Thymus (tissue), 11 donors: ENCODE results near the gene FOSL1. TPM values are rescaled to one million over a fixed set of nuclear protein-coding genes. Genes with fewer than 3 reads are reported as not detected.
A peak's percentile ranks its signal among the peaks of the same experiment; 100 is the strongest.

Source experiments
- DNase-seq, 9 donors: peaks; one replicate each; pipeline ENCODE4 v3.0.0-alpha.2; 2013; ENCODE audit warnings: low spot score in 9 of 9, low read depth in 6 of 9, missing footprints in 1 of 9
- H3K27ac ChIP-seq, 2 donors: one replicate each; pipeline ENCODE4 v1.5.1; 2013; ENCODE audit warnings: control low read depth in 1 of 2, low read depth in 1 of 2, low read length in 1 of 2, mild to moderate bottlenecking in 1 of 2, moderate library complexity in 1 of 2
- H3K27me3 ChIP-seq, 2 donors: one replicate each; pipeline ENCODE4 v1.5.1; 2013; ENCODE audit warnings: low read length in 1 of 2; ENCODE audit not compliant: control insufficient read depth in 2 of 2, insufficient read depth in 1 of 2
- H3K36me3 ChIP-seq, 2 donors: one replicate each; pipeline ENCODE4 v1.5.1; 2013; ENCODE audit warnings: low read length in 1 of 2, mild to moderate bottlenecking in 1 of 2, moderate library complexity in 1 of 2; ENCODE audit not compliant: control insufficient read depth in 2 of 2, insufficient read depth in 2 of 2
- H3K4me1 ChIP-seq, 2 donors: one replicate each; pipeline ENCODE4 v1.5.1; 2013; ENCODE audit warnings: low read length in 2 of 2; ENCODE audit not compliant: control insufficient read depth in 2 of 2, insufficient read depth in 2 of 2
- H3K4me3 ChIP-seq, 2 donors: one replicate each; pipeline ENCODE4 v1.5.1; 2013; ENCODE audit warnings: low read length in 2 of 2, control low read depth in 1 of 2, mild to moderate bottlenecking in 1 of 2
- H3K9me3 ChIP-seq, 2 donors: one replicate each; pipeline ENCODE4 v1.5.1; 2013; ENCODE audit warnings: low read length in 1 of 2, mild to moderate bottlenecking in 1 of 2; ENCODE audit not compliant: control insufficient read depth in 2 of 2, insufficient read depth in 1 of 2
- WGBS: extraction: QIAGEN DNeasy Blood & Tissue Kit; methylation state at CpG from one replicate; pipeline ENCODE4 v1.1.7; 2013; 5-methylcytosine and 5-hydroxymethylcytosine counted together
- polyA plus RNA-seq: library from polyadenylated mRNA; stranded (reverse); fragments of 200-250 nt; gene quantifications from one replicate; pipeline ENCODE4 v1.2.3, GENCODE V29; 2013
- total RNA-seq: library from RNA; stranded (reverse); fragments of 120-200 nt; gene quantifications from one replicate; pipeline ENCODE4 v1.2.4, GENCODE V29; 2013
- donor health status: healthy.

The FOSL1 gene
- total and polyA plus RNA-seq, 2 donors: 0.14 to 3.8 TPM

- Histone ChIP-seq H3K36me3 (peaks cover 20 to 33% of the 10 kb centered on the region in 2 donors), H3K27ac (no peak overlapping the region), H3K27me3 (no peaks in the 10 kb centered on the region), H3K4me3 (no peak overlapping the region), H3K4me1 (peaks cover 20 to 30% of the 10 kb centered on the region in 2 donors), H3K9me3 (no peaks in the 10 kb centered on the region)
- no peak for DNase-seq
- WGBS: 94% methylated on average over 3 of the region's 3 CpGs
These were observed 22.4 kb upstream of the FOSL1 start for GRCh38 chr11:65922565-65922964.

GRCh38 chr11:65921876-65922275, 21.7 kb upstream of the FOSL1 start:
- Histone ChIP-seq H3K4me3 (no peak overlapping the region), H3K27me3 (no peaks in the 10 kb centered on the region), H3K36me3 (peaks cover 22 to 38% of the 10 kb centered on the region in 2 donors), H3K4me1 (peaks cover 23 to 30% of the 10 kb centered on the region in 2 donors), H3K27ac (no peak overlapping the region), H3K9me3 (no peaks in the 10 kb centered on the region)
- whole genome bisulfite sequencing: over 99% methylated on average over 10 of the region's 10 CpGs
- DNase-seq: no peak

DNA sequence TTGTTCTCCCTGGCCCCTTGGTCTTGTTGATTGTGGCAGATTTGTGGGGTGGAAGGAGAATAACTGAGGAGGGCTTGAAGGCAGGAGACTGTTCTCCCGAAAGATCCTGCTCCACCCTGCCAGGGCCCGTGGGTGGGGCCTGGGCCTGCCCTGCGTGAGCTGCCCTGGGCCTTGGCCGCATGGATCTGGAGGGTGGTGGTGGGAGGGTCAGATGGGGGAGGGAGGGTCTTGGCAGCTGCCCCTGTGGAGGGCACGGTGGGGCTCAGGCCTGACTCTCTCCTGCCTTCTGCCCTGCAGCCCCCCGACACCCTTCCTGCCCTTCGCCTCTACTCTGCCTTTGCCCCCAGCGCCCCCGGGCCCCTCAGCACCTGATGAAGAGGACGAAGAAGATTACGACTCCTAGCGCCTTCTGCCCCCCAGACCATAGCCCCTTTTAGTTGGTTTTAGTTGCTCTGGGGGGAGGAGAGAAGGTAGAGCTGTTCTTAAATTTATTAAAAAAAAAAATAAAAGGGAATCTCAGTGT, 20.9 kb upstream of the FOSL1 start:
- H3K4me3 ChIP-seq: no peak overlapping the region
- H3K36me3 ChIP-seq: peaks cover 22 to 40% of the 10 kb centered on the region in 2 donors
- H3K27me3 ChIP-seq: no peaks in the 10 kb centered on the region
- 96% methylated on average over 12 of the region's 12 CpGs for WGBS
- no peak overlapping the region for H3K27ac ChIP-seq
- no peaks in the 10 kb centered on the region for H3K9me3 ChIP-seq
- DNase-seq: no peak
- H3K4me1 ChIP-seq: peaks cover 25 to 36% of the 10 kb centered on the region in 2 donors

- no peak for DNase-seq
- peaks cover 22 to 40% of the 10 kb centered on the region in 2 donors for H3K36me3 ChIP-seq
- no peaks in the 10 kb centered on the region for H3K9me3 ChIP-seq
- WGBS: 75% methylated on average over 15 of the region's 15 CpGs
- peaks cover 27 to 36% of the 10 kb centered on the region in 2 donors for H3K4me1 ChIP-seq
- H3K27me3 ChIP-seq: no peaks in the 10 kb centered on the region
- H3K4me3 ChIP-seq: peak overlapping the region; percentile 55 to 89
- peak overlapping the region in 1 of 2 donors; percentile 87 for H3K27ac ChIP-seq
These were observed 20.2 kb upstream of the FOSL1 start for GRCh38 chr11:65920372-65920802.

- peaks cover 20 to 40% of the 10 kb centered on the region in 2 donors for H3K36me3 ChIP-seq
- H3K4me1 ChIP-seq: peaks cover 28 to 36% of the 10 kb centered on the region in 2 donors
- under 1% methylated on average over 60 of the region's 60 CpGs for WGBS
- H3K27me3 ChIP-seq: no peaks in the 10 kb centered on the region
- DNase-seq: peak in 3 of 9 donors; percentile 44 to 74 (median 45)
- H3K4me3 ChIP-seq: peak overlapping the region; percentile 55 to 89
- H3K9me3 ChIP-seq: no peaks in the 10 kb centered on the region
- peak overlapping the region; percentile 57 to 87 for H3K27ac ChIP-seq
These were observed 19.6 kb upstream of the FOSL1 start for GRCh38 chr11:65919573-65920371.

GRCh38 chr11:65919141-65919572, 19.0 kb upstream of the FOSL1 start, which contains the start of gene DRAP1:
TSS of gene DRAP1 (plus strand) at chr11:65919426. CDS start at chr11:65919502, 76 bp downstream.
- Histone ChIP-seq H3K4me1 (peaks cover 28 to 36% of the 10 kb centered on the region in 2 donors), H3K9me3 (no peaks in the 10 kb centered on the region), H3K27ac (peak within 1 kb of the TSS; percentile 73 to 93), H3K27me3 (no peaks in the 10 kb centered on the region), H3K4me3 (peak within 1 kb of the TSS; percentile 88 to 89), H3K36me3 (peaks cover 19 to 38% of the 10 kb centered on the region in 2 donors)
- peak; percentile 77 to 98 (median 93) for DNase-seq
- under 1% methylated on average over 59 of the region's 59 CpGs for WGBS

DNA sequence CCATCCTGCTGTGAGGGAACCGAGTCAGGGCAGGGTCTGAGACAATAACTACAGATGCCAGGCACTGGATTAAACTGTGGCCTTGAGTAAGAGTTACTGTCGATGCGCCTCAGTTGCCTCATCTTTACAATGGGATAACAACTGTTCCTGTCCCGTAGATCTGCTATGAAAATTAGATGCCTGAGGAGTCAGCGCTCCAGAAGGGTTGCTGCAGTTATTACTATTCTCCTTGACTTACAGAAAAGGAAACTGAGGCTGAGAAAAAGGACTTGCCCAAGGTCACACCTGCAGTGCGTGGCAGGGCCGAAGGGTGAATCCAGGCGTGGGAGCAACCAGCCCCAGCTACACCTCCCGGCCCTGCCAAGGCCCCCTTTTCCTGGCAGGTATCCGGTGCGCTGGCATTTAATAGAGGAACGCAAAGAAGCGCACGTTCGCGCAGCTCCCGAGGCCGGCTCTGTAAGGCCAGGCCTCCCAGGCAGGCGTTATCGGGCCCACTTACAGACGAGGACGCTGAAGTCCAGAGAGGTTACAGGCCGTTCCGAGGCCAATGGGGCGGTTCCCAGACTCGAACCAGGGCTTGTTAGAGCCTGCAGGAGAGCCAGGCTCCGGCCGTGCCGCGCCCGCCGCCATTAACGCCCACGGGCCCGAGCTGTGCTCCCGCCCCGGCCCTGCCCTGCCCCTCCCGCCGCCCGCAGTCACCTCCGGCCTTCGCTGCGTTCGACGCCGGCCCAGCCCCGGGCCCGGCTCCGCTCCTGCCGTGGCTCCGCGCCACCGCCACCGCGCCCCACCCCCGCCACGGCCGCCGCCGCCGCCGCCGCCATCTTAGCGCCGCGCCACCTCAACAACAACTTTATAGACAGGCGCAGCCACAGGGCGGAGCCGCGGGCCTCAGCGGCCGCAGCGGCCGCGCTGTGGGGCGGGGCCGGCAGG, 18.3 kb upstream of the FOSL1 start, which contains the start of gene C11orf68:
TSS of gene C11orf68 (minus strand) at position 852 of the 930 bp plus-strand sequence. CDS start at position 821, 31 bp downstream.
- H3K27me3 ChIP-seq: no peaks in the 10 kb centered on the region
- H3K27ac ChIP-seq: peak within 1 kb of the TSS; percentile 73 to 93
- H3K4me3 ChIP-seq: peak within 1 kb of the TSS; percentile 88 to 89
- no peaks in the 10 kb centered on the region for H3K9me3 ChIP-seq
- 5% methylated on average over 77 of the region's 77 CpGs for WGBS
- H3K36me3 ChIP-seq: peaks cover 19 to 37% of the 10 kb centered on the region in 2 donors
- H3K4me1 ChIP-seq: peaks cover 28 to 36% of the 10 kb centered on the region in 2 donors
- peak in 2 of 9 donors; percentile 36 to 65 for DNase-seq

DNA sequence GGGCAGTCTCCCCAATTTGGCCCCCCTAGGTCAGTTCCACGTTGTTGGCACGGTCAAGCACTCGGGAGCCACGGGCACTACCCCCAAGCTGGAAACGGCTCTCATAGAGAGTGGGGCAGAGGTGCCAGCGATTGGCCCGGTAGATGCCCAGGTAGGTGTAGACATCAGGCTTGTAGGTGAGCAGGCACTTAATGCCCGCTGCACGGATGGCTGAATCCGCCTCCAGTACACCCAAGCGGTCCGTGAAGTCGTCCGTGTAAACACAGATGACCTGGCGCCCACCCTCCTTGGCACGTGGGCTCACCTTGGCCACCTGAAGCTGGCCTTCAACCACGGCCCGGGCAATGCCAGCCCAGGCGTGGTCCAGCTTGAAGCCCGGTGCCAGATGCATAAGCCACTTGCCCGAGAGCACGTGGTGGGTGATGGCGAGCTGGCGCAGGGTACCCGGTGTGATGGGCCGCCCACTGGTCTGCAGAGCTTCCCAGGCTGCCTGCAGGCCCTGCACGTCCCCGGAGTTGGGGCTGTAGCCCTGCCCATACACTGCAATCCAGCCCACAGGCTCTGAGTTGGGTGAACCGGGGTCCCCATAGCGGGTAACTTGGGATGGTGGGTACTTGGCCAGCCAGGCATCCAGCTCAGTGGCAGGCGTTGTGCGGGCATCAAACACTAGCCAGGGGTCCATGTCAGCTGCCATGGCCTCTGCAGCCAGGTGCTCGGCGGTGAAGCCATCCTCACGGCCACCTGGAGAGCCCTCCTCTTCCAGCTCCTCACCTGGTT, 17.4 kb upstream of the FOSL1 start:
- no peak for DNase-seq
- H3K36me3 ChIP-seq: peaks cover 15 to 28% of the 10 kb centered on the region in 2 donors

More for the DNA sequence above, 17.4 kb upstream of the FOSL1 start:
- 95% methylated on average over 35 of the region's 35 CpGs for WGBS
- Histone ChIP-seq H3K27ac (no peak overlapping the region), H3K4me1 (peaks cover 28 to 36% of the 10 kb centered on the region in 2 donors), H3K4me3 (peak overlapping the region; percentile 88 to 89), H3K27me3 (no peaks in the 10 kb centered on the region), H3K9me3 (no peaks in the 10 kb centered on the region)
